WTC11 (cell line): Measurements from ENCODE around the gene METAP1.

Experiments used
- ATF2 ChIP-seq: sonication (generic); formaldehyde crosslinking; IDR thresholded peaks from 2 replicates; pipeline ENCODE4 v1.8.1; 2022; ENCODE audit warnings: low read depth, missing genetic modification reagents, borderline replicate concordance
- ATF3 ChIP-seq: sonication (generic); formaldehyde crosslinking; conservative IDR thresholded peaks from 2 replicates; pipeline ENCODE4 v1.8.1; 2022; ENCODE audit warnings: mild to moderate bottlenecking, missing genetic modification reagents
- CTCF ChIP-seq: fragments of 200-600 bp; IDR thresholded peaks from 2 replicates; pipeline ENCODE4 v1.8.0; 2022; ENCODE audit warnings: antibody characterized with exemption
- NFE2L1 ChIP-seq: sonication (generic); formaldehyde crosslinking; IDR thresholded peaks from 2 replicates; pipeline ENCODE4 v1.8.1; 2023; ENCODE audit warnings: missing genetic modification reagents
- SMAD4 ChIP-seq: sonication (generic); formaldehyde crosslinking; IDR thresholded peaks from 2 replicates; pipeline ENCODE4 v1.8.0; 2022; ENCODE audit warnings: mild to moderate bottlenecking, missing genetic modification reagents
- SP1 ChIP-seq: sonication (generic); formaldehyde crosslinking; conservative IDR thresholded peaks from 2 replicates; pipeline ENCODE4 v1.8.1; 2022; ENCODE audit warnings: missing genetic modification reagents
- TEAD4 ChIP-seq: sonication (generic); formaldehyde crosslinking; IDR thresholded peaks from 2 replicates; pipeline ENCODE4 v1.8.0; 2022; ENCODE audit warnings: mild to moderate bottlenecking, missing genetic modification reagents
- ZNF121 ChIP-seq: sonication (generic); formaldehyde crosslinking; IDR thresholded peaks from 2 replicates; pipeline ENCODE4 v1.8.0; 2023; ENCODE audit warnings: missing genetic modification reagents

GRCh38 chr4:98955229-98955628 is 40.3 kb upstream of the METAP1 start:
- TF ChIP-seq CTCF, result no peak
- TF ChIP-seq ZNF121 (CRISPR knock-in tag), result no peak
- TF ChIP-seq ATF2 (CRISPR knock-in tag), result no peak
- TF ChIP-seq SMAD4 (CRISPR knock-in tag), result no peak
- no peak for TF ChIP-seq NFE2L1 (CRISPR knock-in tag)
- TF ChIP-seq TEAD4 (CRISPR knock-in tag), result no peak
- no peak for TF ChIP-seq ATF3 (CRISPR knock-in tag)
- TF ChIP-seq SP1 (CRISPR knock-in tag), result no peak
